ENCODE results near the gene TSHB.

- TF ChIP-seq BHLHE40 (IDR thresholded peaks at IDR 0.05; ENCODE audit: borderline replicate concordance) (no peak), TARDBP (IDR thresholded peaks at IDR 0.05) (no peak), L3MBTL2 (conservative IDR thresholded peaks at IDR 0.05) (no peak), ZNF384 (IDR thresholded peaks at IDR 0.05) (no peak), SP1 (IDR thresholded peaks at IDR 0.05) (no peak), SUZ12 (IDR thresholded peaks at IDR 0.05) (no peak), ELF4 (IDR thresholded peaks at IDR 0.05) (no peak), ARNT (IDR thresholded peaks at IDR 0.05) (no peak)
These were observed 46.8 kb downstream of the TSHB start for GRCh38 chr1:115076384-115076915.

All from HEK293T (cell line).